ENCODE measurements around the gene MCRIP1.

MCRIP1 gene

DNA sequence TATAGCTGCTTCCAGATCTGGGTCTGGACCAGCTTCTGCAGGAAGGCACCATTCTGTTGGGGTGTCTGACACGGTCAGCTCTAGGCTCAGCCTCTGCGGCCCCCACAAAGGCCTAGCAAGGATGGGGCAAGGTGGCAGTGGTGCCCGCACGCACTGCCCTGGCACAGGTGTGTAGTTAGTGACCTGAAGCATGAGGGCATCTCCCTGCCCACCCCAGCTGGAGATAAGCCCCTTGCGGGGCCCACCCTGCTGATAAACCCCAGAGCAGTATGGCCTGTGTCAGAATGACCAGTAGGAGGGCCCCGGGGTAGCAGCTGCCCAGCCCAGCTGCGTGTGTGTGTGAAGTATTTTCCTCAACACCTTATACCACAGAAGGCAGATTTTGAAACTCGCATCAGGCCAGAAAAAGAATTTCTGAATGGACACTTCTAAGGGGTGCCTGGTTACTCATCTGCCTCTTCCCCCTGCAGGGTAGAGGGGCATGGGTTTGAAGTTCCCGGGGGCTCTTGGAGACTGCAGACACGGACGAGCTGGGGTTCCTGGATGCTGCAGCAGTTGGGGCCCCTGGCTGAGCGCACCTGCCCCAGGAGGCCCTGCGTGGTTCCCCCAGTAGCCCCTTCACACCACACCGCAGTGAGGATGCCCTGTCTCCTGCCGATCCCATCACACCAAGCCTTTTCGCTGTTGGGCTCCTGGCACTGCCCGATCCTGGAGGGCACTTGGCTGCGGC lies 33.5 kb upstream of the MCRIP1 start:
- no peak for DNase-seq (ENCODE audit: extremely low spot score)
- TF ChIP-seq FOXK2 (IDR thresholded peaks at IDR 0.05), result no peak
- TF ChIP-seq, protein P1, sequence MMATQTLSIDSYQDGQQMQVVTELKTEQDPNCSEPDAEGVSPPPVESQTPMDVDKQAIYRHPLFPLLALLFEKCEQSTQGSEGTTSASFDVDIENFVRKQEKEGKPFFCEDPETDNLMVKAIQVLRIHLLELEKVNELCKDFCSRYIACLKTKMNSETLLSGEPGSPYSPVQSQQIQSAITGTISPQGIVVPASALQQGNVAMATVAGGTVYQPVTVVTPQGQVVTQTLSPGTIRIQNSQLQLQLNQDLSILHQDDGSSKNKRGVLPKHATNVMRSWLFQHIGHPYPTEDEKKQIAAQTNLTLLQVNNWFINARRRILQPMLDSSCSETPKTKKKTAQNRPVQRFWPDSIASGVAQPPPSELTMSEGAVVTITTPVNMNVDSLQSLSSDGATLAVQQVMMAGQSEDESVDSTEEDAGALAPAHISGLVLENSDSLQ (IDR thresholded peaks at IDR 0.05), result no peak
- no peak for TF ChIP-seq LEF1 (IDR thresholded peaks at IDR 0.05; ENCODE audit: borderline replicate concordance)
- no peak for TF ChIP-seq CTBP1 (IDR thresholded peaks at IDR 0.05; ENCODE audit: borderline replicate concordance)
- no peak for TF ChIP-seq ARNT (IDR thresholded peaks at IDR 0.05)
- TF ChIP-seq ELF4 (IDR thresholded peaks at IDR 0.05), result no peak

DNA sequence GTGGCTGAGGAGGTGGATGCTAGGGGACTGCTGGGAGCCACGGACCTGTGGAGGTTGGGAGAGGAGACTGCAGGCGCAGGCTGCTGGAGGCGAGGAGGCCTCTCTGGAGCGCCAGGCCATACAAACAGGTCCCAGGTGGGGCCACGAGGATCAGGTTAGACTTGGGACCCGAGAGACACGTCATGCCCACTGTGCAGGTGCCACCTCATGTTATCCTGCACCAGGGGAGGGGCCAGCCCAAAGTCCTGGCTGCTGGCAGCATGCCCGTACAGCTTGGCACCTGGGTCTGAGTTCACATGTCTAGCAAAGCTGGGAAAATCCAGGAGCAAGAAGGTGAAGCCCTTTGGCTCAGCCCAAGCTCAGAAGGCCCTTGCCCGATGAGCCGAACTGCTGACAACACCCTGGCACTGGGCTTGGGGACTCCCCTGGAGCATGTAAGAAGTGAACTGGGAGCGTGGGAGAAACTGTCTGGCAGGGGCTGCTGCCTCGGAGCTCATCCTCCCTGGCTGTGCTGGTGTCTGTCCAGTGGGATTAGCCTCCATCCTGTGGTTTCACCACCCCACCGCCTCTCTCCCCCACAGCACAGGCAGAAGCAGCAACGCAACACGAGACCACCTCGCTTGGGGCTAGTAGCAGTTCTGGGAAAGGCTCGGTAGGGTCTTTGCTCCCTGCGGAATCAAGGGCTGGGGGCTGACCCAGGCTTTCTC lies 32.8 kb upstream of the MCRIP1 start:
- no peak for DNase-seq (ENCODE audit: extremely low spot score)
- CTCF ChIA-PET, result interaction anchor here (1.1 to 1.3 kb wide), 2 partner anchors 26 to 135 kb away, joined by 3 read pairs; no protein-coding TSS in a partner anchor
- TF ChIP-seq L3MBTL2 (conservative IDR thresholded peaks at IDR 0.05) (no peak), ARNT (IDR thresholded peaks at IDR 0.05) (no peak), TARDBP (IDR thresholded peaks at IDR 0.05) (no peak), SUZ12 (IDR thresholded peaks at IDR 0.05) (no peak), ZNF384 (IDR thresholded peaks at IDR 0.05) (no peak)
- POLR2A ChIA-PET, result interaction anchor here (0.6 to 1.8 kb wide), 6 partner anchors 23 to 190 kb away, joined by 3 to 6 read pairs (median 3); partner anchors contain the start of genes MCRIP1 and MRPL12

More for the DNA sequence above, 33.5 kb upstream of the MCRIP1 start:
- POLR2A ChIA-PET, result interaction anchor here (0.6 to 1.8 kb wide), 14 partner anchors 12 to 191 kb away, joined by 3 to 11 read pairs (median 3); partner anchors contain the start of genes ARL16, HGS, MCRIP1 and MRPL12
- CTCF ChIA-PET, result interaction anchor here (0.7 to 1.3 kb wide), 5 partner anchors 26 to 136 kb away, joined by 3 to 4 read pairs (median 3); no protein-coding TSS in a partner anchor

DNA sequence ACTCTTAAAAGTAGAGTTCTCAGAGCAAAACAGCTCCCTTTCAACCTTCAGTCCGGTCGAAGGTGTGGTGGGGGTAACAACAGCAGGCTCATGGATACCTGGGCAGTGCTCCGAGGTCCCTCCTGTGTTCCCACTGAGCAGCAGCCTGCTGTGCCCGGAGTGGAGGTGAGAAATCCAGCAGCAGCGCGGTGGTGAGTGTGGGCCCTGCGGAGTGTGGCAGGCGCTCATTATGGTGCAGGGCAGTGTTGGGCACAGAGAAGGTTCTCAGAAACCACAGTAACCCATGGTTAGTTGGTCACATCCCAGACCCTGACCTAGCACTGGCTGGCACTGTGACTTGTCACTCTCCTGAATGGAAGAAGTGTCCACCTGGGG lies 32.3 kb upstream of the MCRIP1 start:
- no peak for DNase-seq (ENCODE audit: extremely low spot score)
- ChIA-PET POLR2A (interaction anchor here (1.0 to 1.8 kb wide), 3 partner anchors 22 to 162 kb away, joined by 3 to 6 read pairs (median 3); partner anchors contain the start of genes MCRIP1 and MRPL12), CTCF (interaction anchor here (1.1 kb wide), 1 partner anchor 27 kb away, joined by 3 read pairs; no protein-coding TSS in a partner anchor)
- TF ChIP-seq SUZ12 (IDR thresholded peaks at IDR 0.05) (no peak), ELF4 (IDR thresholded peaks at IDR 0.05) (no peak), CTBP1 (IDR thresholded peaks at IDR 0.05; ENCODE audit: borderline replicate concordance) (no peak), HDGF (IDR thresholded peaks at IDR 0.05; ENCODE audit: borderline replicate concordance) (no peak), ZNF384 (IDR thresholded peaks at IDR 0.05) (no peak), LEF1 (IDR thresholded peaks at IDR 0.05; ENCODE audit: borderline replicate concordance) (no peak), NFRKB (IDR thresholded peaks at IDR 0.05) (no peak), SP1 (IDR thresholded peaks at IDR 0.05) (no peak), BHLHE40 (IDR thresholded peaks at IDR 0.05; ENCODE audit: borderline replicate concordance) (no peak), FOXA1 (IDR thresholded peaks at IDR 0.05) (no peak), TARDBP (IDR thresholded peaks at IDR 0.05) (no peak), FOXK2 (IDR thresholded peaks at IDR 0.05) (no peak), FOXM1 (IDR thresholded peaks at IDR 0.05; ENCODE audit: borderline replicate concordance) (no peak), ARNT (IDR thresholded peaks at IDR 0.05) (no peak)
- TF ChIP-seq, protein P1 (IDR thresholded peaks at IDR 0.05), result no peak

DNA sequence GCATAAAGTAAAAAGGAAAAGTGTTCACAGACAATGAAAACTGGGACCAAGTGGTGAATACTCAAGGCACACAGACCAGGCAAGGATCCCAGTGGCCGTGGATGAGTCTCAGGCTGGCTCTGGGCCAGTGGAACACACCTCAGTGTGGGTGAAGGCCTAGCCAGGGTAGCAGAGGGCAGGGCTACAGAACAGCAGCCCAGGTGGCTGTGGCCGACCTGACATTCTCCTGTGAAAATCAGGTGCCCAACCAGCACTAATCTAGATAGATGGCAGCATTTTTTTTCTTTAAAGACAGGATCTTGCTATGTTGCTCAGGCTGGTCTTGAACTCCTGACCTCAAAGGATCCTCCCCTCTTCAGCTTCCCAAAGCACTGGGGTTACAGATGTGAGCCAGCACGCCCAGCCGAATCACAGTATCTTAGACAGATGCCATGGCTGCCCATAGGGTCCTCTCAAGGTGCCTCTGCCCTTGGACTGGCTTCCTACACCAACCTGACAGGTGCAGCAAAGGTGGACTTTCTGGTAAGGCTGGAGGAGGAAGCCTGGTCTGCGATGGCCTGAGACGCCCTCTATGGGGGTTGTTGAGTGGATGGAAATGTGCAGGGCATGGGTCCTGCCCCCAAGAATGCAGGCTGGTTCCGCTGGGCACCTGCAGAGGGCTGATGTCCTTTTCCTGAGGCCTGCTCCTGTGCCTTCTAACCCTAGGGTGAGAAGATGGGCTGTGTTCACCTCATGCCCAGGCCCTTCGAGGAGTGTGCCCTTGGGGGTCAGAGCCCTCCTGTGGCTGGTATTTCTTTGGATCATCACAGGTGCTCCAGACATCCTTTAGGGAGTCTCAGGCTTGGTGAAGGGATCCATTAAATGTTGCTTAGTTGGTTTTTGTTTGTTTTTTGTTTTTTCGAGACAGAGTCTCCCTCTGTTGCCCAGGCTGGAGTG lies 31.0 kb upstream of the MCRIP1 start:
- CTCF ChIA-PET, result no interaction called here
- POLR2A ChIA-PET, result interaction anchor here (1.2 to 1.4 kb wide), 3 partner anchors 12 to 150 kb away, joined by 3 to 7 read pairs (median 5); partner anchors contain the start of gene MCRIP1
- no peak for DNase-seq (ENCODE audit: extremely low spot score)
- no peak; the same call in 1 of the 2 replicates for TF ChIP-seq HDGF (IDR thresholded peaks at IDR 0.05; ENCODE audit: borderline replicate concordance)
- no peak for TF ChIP-seq TARDBP (IDR thresholded peaks at IDR 0.05)
- TF ChIP-seq, protein P1 (IDR thresholded peaks at IDR 0.05), result no peak
- TF ChIP-seq FOXM1 (IDR thresholded peaks at IDR 0.05; ENCODE audit: borderline replicate concordance), result no peak
- TF ChIP-seq SP1 (IDR thresholded peaks at IDR 0.05), result no peak
- no peak for TF ChIP-seq ZNF384 (IDR thresholded peaks at IDR 0.05)
- TF ChIP-seq LEF1 (IDR thresholded peaks at IDR 0.05; ENCODE audit: borderline replicate concordance), result no peak
- no peak for TF ChIP-seq FOXA1 (IDR thresholded peaks at IDR 0.05)
- no peak for TF ChIP-seq BHLHE40 (IDR thresholded peaks at IDR 0.05; ENCODE audit: borderline replicate concordance)
- TF ChIP-seq ARNT (IDR thresholded peaks at IDR 0.05), result no peak
- TF ChIP-seq ELF4 (IDR thresholded peaks at IDR 0.05), result no peak
- no peak for TF ChIP-seq CTBP1 (IDR thresholded peaks at IDR 0.05; ENCODE audit: borderline replicate concordance)
- TF ChIP-seq NFRKB (IDR thresholded peaks at IDR 0.05), result no peak
- no peak for TF ChIP-seq FOXK2 (IDR thresholded peaks at IDR 0.05)
- no peak for TF ChIP-seq L3MBTL2 (conservative IDR thresholded peaks at IDR 0.05)
- TF ChIP-seq SUZ12 (IDR thresholded peaks at IDR 0.05), result no peak
